ENCODE measurements around the gene FAM110A.
"Not testable (repeated sequence)": the region's sequence is repeated elsewhere in the genome, so short reads cannot be mapped to it uniquely, and the experiment has no call there.

GRCh38 chr20:892371-892770 lies 58.9 kb downstream of the FAM110A start:
- TF ChIP-seq, protein P1, sequence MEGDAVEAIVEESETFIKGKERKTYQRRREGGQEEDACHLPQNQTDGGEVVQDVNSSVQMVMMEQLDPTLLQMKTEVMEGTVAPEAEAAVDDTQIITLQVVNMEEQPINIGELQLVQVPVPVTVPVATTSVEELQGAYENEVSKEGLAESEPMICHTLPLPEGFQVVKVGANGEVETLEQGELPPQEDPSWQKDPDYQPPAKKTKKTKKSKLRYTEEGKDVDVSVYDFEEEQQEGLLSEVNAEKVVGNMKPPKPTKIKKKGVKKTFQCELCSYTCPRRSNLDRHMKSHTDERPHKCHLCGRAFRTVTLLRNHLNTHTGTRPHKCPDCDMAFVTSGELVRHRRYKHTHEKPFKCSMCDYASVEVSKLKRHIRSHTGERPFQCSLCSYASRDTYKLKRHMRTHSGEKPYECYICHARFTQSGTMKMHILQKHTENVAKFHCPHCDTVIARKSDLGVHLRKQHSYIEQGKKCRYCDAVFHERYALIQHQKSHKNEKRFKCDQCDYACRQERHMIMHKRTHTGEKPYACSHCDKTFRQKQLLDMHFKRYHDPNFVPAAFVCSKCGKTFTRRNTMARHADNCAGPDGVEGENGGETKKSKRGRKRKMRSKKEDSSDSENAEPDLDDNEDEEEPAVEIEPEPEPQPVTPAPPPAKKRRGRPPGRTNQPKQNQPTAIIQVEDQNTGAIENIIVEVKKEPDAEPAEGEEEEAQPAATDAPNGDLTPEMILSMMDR (IDR thresholded peaks at IDR 0.05): not testable (repeated sequence)
- not testable (repeated sequence) for TF ChIP-seq CBX2 (IDR thresholded peaks at IDR 0.05; ENCODE audit: borderline replicate concordance, low read depth); POLR2A (IDR thresholded peaks at IDR 0.05; ENCODE audit: low read length); RAD21 (conservative IDR thresholded peaks at IDR 0.05 in 1 of 2, IDR thresholded peaks at IDR 0.05 in 1 of 2)
